Fibroblast of lung (primary cell): ENCODE data around the gene EPS8L3. TPM values are rescaled to one million over a fixed set of nuclear protein-coding genes. Genes with fewer than 3 reads are reported as not detected.

Experiments
- DNase-seq, 2 donors: peaks; one replicate each; pipeline versions ENCODE4 v3.0.0 to v3.0.0-alpha.2; 2010; ENCODE audit warnings: low read depth in 2 of 2
- H2AFZ ChIP-seq: 2 replicates; pipeline ENCODE4 v1.5.1; 2012; ENCODE audit warnings: low read length, control low read depth, inconsistent platforms
- H3K27ac ChIP-seq: 2 replicates; pipeline ENCODE4 v1.5.1; 2011; ENCODE audit warnings: low read length, control low read depth; ENCODE audit not compliant: insufficient read depth
- H3K27me3 ChIP-seq: 2 replicates; pipeline ENCODE4 v1.5.1; 2011; ENCODE audit warnings: mild to moderate bottlenecking, low read length; ENCODE audit not compliant: control insufficient read depth, insufficient read depth
- H3K36me3 ChIP-seq: 2 replicates; pipeline ENCODE4 v1.5.1; 2011; ENCODE audit warnings: low read length; ENCODE audit not compliant: control insufficient read depth, insufficient read depth
- H3K4me1 ChIP-seq: 2 replicates; pipeline ENCODE4 v1.5.1; 2011; ENCODE audit warnings: low read length; ENCODE audit not compliant: control insufficient read depth, insufficient read depth; ENCODE audit errors: extremely low read depth
- H3K4me2 ChIP-seq: 2 replicates; pipeline ENCODE4 v1.5.1; 2011; ENCODE audit warnings: low read length, control low read depth; ENCODE audit not compliant: insufficient read depth; ENCODE audit errors: extremely low read depth
- H3K4me3 ChIP-seq, 4 experiments: fragments of 200-600 bp in 1 of 4; sonication (generic) in 1 of 4; replicated peaks in 1 of 4; 2 replicates each; pipeline ENCODE4 v1.5.1; 2011 to 2016; ENCODE audit warnings: low read length in 4 of 4, low read depth in 3 of 4, mild to moderate bottlenecking in 3 of 4, control low read depth in 2 of 4, inconsistent platforms in 1 of 4, mixed read lengths in 1 of 4; ENCODE audit not compliant: insufficient read depth in 1 of 4; ENCODE audit errors: control extremely low read depth in 1 of 4
- H3K79me2 ChIP-seq: 2 replicates; pipeline ENCODE4 v1.5.1; 2012; ENCODE audit warnings: mild to moderate bottlenecking, low read length, inconsistent platforms; ENCODE audit not compliant: control insufficient read depth, insufficient read depth
- H3K9ac ChIP-seq: 2 replicates; pipeline ENCODE4 v1.5.1; 2011; ENCODE audit warnings: mild to moderate bottlenecking, low read length, control low read depth; ENCODE audit not compliant: insufficient read depth
- H3K9me3 ChIP-seq: 2 replicates; pipeline ENCODE4 v1.5.1; 2012; ENCODE audit warnings: low read depth, low read length; ENCODE audit not compliant: control insufficient read depth, insufficient read depth
- H4K20me1 ChIP-seq: 2 replicates; pipeline ENCODE4 v1.5.1; 2011; ENCODE audit warnings: low read length; ENCODE audit not compliant: control insufficient read depth, insufficient read depth; ENCODE audit errors: extremely low read depth
- CTCF ChIP-seq, 2 donors: IDR thresholded peaks in 1 of 2; conservative IDR thresholded peaks in 1 of 2; 1 replicate in 1 of 2; 2 replicates in 1 of 2; pipeline ENCODE4 v1.5.1; 2011 to 2012; ENCODE audit warnings: low read length in 2 of 2, control low read depth in 1 of 2, inconsistent platforms in 1 of 2, low read depth in 1 of 2, mild to moderate bottlenecking in 1 of 2
- EZH2 ChIP-seq: IDR thresholded peaks from 2 replicates; pipeline ENCODE4 v1.5.1; 2012; ENCODE audit warnings: low read length, control low read depth, mild to moderate bottlenecking; ENCODE audit errors: missing control alignments
- polyA plus RNA-seq, 2 donors: library from polyadenylated mRNA; depleted of rRNA in 1 of 2; stranded (reverse) in 1 of 2; unstranded in 1 of 2; fragments of >200 nt; gene quantifications; 2 replicates each; pipeline ENCODE4 v1.2.1, GENCODE V29; 2011 to 2012; ENCODE audit warnings: missing spikeins in 1 of 2
- total RNA-seq: library from RNA; depleted of rRNA; stranded (reverse); fragments of >200 nt; gene quantifications from 2 replicates; pipeline ENCODE4 v1.2.1, GENCODE V29; 2014

The EPS8L3 gene
- total and polyA plus RNA-seq, 2 donors (not counting 1 experiment from before 2014, with no cell fraction given) = not detected

DNA sequence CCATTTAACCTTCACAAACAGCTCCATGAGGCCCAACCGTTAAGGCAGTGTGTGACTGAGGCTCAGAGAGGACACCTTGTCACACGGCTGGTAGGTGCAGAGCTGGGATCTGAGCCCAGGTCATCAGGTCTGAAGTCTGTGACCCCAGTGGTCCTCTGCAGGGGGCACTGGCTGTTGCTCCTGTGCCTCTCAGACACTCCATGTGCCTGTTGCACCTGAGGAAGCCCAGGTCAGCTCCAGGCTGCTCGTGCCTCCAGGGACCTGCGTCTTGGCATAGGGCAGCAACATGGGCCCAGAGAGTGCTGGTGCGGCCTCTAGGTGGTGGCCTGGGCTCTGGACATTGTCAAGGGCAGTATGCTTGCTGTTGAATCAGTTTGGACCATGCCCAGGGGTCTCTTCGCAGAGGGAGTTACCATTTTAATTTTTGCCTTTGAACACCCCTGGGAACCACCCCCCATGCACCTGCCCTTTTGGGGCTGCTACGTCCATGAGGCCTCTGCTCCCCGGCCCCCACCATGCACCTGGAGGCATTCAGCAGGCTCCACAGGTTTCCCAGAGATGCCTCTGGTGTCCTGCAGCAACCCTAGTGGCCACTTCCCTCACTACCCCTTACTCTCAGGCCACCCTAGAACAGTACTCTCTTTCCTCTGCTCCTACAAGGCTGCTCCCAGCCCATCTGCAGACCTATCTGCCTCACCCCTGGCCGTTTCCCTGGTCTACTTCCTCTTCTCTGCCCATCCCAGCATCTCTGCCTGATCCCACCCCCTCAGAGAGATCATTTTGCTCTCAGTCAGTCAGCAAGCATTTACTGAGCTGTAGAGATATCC is 25.2 kb upstream of the EPS8L3 start:
- Histone ChIP-seq H3K4me3 (no peak overlapping the region), H3K4me2 (no peak overlapping the region), H3K4me1 (peaks cover 26% of the 10 kb centered on the region), H3K9ac (no peak overlapping the region), H3K79me2 (no peaks in the 10 kb centered on the region), H2AFZ (no peak overlapping the region), H3K9me3 (no peaks in the 10 kb centered on the region), H4K20me1 (no peaks in the 10 kb centered on the region), H3K27me3 (no peaks in the 10 kb centered on the region), H3K27ac (no peak overlapping the region), H3K36me3 (no peaks in the 10 kb centered on the region)
- DNase-seq = no peak
- no peak for TF ChIP-seq EZH2
- TF ChIP-seq CTCF (conservative IDR thresholded peaks at IDR 0.05 in 1 of 2, IDR thresholded peaks at IDR 0.05 in 1 of 2; ENCODE audit: low read depth in 1 of 2, low read length in 2 of 2) = peak; percentile 14 to 49

DNA sequence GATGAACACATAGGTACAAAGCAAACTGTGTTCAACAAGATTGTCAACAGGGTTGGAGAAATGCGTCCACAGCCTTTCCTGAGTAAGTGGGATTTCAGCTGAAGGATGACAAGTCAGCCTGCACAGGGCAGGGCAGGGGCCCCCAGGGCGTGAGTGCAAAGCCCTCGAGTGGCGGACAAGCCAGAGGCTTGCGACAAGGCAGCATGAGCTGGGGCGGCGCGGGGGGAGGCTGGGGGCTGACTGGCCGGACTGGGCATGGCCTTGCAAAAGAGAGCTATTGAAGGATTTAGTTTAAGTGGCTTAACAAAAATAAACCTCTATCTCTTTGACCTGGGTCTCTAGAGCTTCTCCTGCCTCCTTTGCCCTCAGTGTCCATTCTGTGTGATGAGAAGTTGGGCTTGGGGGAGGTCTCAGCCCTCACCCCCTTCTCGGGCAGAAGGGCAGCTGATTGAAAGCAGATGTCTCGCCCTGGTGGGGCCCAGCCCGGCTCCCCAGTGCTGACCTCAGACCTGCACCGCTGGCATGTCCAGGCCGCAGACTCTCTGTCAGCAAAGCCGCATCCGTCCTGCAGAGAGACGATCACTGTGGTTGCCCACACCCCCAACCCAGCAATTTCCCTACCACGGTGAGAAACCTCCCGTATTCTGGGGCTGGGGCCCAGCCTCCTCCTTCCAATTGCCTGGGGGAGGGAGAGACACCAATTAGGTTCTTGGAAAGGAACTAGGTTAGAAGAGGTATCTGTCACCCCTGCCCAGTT is 24.3 kb upstream of the EPS8L3 start:
- Histone ChIP-seq H4K20me1 (no peaks in the 10 kb centered on the region), H3K9me3 (no peaks in the 10 kb centered on the region), H2AFZ (no peak overlapping the region), H3K79me2 (no peaks in the 10 kb centered on the region), H3K36me3 (no peaks in the 10 kb centered on the region), H3K4me1 (peaks cover 24% of the 10 kb centered on the region), H3K4me3 (no peak overlapping the region), H3K27me3 (no peaks in the 10 kb centered on the region), H3K4me2 (no peak overlapping the region), H3K27ac (no peak overlapping the region), H3K9ac (no peak overlapping the region)
- no peak for DNase-seq
- TF ChIP-seq EZH2 = no peak

GRCh38 chr1:109787211-109787844 is 23.6 kb upstream of the EPS8L3 start:
- Histone ChIP-seq H3K27me3 (no peaks in the 10 kb centered on the region), H3K9me3 (no peaks in the 10 kb centered on the region), H3K27ac (no peak overlapping the region), H3K4me3 (no peak overlapping the region), H2AFZ (no peak overlapping the region), H3K4me2 (no peak overlapping the region), H4K20me1 (no peaks in the 10 kb centered on the region), H3K4me1 (peaks cover 23% of the 10 kb centered on the region), H3K9ac (no peak overlapping the region), H3K36me3 (no peaks in the 10 kb centered on the region), H3K79me2 (no peaks in the 10 kb centered on the region)
- TF ChIP-seq CTCF (conservative IDR thresholded peaks at IDR 0.05 in 1 of 2, IDR thresholded peaks at IDR 0.05 in 1 of 2; ENCODE audit: low read depth in 1 of 2, low read length in 2 of 2) (no peak), EZH2 (no peak)
- DNase-seq = peak in 1 of 2 donors; percentile 52
